Measurements from ENCODE around the gene CATSPER1. TPM values are rescaled to one million over a fixed set of nuclear protein-coding genes. Genes with fewer than 3 reads are reported as not detected.
A peak's percentile ranks its signal among the peaks of the same experiment; 100 is the strongest.

The CATSPER1 gene
- total and polyA plus RNA-seq, 2 of the 13 experiments (the other 11 are each of a cell fraction or from before 2014, with no cell fraction given), result 0.17 TPM; not detected in 1

DNA sequence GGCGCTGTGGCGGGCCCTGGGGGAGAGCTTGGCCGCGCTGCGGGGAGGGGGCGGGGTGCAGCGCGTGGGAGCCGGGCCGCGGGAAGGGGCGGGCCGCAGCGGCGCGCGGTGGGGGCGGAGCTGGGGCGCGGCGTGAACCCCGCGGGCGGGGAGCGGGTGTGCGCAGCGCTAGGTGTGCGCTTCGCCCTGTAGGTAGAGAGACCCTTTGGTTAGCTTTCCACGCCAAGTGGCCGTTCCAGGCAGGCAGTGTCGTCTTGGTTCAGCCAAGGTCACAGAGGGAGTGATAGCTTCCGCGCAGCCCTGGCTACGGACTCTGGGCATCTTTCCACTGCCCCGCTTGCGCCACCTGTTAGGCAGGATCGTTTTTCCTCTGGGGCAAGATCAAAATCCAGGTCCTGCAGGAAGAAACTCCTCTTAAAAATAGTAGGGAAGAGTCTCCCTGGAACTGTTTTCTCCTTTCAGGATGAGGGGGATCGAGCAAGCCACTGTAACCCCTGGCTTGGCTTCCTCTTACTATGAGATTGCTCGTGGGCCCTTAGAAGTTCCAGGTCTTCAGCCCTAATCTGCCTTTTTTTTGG, 23.5 kb downstream of the CATSPER1 start (continued):
- TF ChIP-seq, protein P1, sequence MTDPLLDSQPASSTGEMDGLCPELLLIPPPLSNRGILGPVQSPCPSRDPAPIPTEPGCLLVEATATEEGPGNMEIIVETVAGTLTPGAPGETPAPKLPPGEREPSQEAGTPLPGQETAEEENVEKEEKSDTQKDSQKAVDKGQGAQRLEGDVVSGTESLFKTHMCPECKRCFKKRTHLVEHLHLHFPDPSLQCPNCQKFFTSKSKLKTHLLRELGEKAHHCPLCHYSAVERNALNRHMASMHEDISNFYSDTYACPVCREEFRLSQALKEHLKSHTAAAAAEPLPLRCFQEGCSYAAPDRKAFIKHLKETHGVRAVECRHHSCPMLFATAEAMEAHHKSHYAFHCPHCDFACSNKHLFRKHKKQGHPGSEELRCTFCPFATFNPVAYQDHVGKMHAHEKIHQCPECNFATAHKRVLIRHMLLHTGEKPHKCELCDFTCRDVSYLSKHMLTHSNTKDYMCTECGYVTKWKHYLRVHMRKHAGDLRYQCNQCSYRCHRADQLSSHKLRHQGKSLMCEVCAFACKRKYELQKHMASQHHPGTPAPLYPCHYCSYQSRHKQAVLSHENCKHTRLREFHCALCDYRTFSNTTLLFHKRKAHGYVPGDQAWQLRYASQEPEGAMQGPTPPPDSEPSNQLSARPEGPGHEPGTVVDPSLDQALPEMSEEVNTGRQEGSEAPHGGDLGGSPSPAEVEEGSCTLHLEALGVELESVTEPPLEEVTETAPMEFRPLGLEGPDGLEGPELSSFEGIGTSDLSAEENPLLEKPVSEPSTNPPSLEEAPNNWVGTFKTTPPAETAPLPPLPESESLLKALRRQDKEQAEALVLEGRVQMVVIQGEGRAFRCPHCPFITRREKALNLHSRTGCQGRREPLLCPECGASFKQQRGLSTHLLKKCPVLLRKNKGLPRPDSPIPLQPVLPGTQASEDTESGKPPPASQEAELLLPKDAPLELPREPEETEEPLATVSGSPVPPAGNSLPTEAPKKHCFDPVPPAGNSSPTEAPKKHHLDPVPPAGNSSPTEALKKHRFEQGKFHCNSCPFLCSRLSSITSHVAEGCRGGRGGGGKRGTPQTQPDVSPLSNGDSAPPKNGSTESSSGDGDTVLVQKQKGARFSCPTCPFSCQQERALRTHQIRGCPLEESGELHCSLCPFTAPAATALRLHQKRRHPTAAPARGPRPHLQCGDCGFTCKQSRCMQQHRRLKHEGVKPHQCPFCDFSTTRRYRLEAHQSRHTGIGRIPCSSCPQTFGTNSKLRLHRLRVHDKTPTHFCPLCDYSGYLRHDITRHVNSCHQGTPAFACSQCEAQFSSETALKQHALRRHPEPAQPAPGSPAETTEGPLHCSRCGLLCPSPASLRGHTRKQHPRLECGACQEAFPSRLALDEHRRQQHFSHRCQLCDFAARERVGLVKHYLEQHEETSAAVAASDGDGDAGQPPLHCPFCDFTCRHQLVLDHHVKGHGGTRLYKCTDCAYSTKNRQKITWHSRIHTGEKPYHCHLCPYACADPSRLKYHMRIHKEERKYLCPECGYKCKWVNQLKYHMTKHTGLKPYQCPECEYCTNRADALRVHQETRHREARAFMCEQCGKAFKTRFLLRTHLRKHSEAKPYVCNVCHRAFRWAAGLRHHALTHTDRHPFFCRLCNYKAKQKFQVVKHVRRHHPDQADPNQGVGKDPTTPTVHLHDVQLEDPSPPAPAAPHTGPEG (CRISPR knock-in tag; IDR thresholded peaks at IDR 0.05), result 0 out of 2 replicates have a peak, but pooled peaks have one; percentile 32
- TF ChIP-seq, protein P2, sequence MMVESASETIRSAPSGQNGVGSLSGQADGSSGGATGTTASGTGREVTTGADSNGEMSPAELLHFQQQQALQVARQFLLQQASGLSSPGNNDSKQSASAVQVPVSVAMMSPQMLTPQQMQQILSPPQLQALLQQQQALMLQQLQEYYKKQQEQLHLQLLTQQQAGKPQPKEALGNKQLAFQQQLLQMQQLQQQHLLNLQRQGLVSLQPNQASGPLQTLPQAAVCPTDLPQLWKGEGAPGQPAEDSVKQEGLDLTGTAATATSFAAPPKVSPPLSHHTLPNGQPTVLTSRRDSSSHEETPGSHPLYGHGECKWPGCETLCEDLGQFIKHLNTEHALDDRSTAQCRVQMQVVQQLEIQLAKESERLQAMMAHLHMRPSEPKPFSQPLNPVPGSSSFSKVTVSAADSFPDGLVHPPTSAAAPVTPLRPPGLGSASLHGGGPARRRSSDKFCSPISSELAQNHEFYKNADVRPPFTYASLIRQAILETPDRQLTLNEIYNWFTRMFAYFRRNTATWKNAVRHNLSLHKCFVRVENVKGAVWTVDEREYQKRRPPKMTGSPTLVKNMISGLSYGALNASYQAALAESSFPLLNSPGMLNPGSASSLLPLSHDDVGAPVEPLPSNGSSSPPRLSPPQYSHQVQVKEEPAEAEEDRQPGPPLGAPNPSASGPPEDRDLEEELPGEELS (CRISPR knock-in tag; IDR thresholded peaks at IDR 0.05), result no peak
- TF ChIP-seq, protein P3, sequence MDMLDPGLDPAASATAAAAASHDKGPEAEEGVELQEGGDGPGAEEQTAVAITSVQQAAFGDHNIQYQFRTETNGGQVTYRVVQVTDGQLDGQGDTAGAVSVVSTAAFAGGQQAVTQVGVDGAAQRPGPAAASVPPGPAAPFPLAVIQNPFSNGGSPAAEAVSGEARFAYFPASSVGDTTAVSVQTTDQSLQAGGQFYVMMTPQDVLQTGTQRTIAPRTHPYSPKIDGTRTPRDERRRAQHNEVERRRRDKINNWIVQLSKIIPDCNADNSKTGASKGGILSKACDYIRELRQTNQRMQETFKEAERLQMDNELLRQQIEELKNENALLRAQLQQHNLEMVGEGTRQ (IDR thresholded peaks at IDR 0.05; ENCODE audit: low read depth, low read length), result no peak
- TF ChIP-seq, protein P3 (CRISPR knock-in tag; IDR thresholded peaks at IDR 0.05; ENCODE audit: borderline replicate concordance), result no peak
- TF ChIP-seq NCOA2 (CRISPR knock-in tag; IDR thresholded peaks at IDR 0.05), result peak; percentile 26; the same call in 1 of the 2 replicates
- TF ChIP-seq SETDB1 (CRISPR knock-in tag; IDR thresholded peaks at IDR 0.05; ENCODE audit: borderline replicate concordance), result no peak
- TF ChIP-seq ZFP82 (CRISPR knock-in tag; IDR thresholded peaks at IDR 0.05; ENCODE audit: borderline replicate concordance), result 0 out of 2 replicates have a peak, but pooled peaks have one; percentile 22
- TF ChIP-seq, protein P4, sequence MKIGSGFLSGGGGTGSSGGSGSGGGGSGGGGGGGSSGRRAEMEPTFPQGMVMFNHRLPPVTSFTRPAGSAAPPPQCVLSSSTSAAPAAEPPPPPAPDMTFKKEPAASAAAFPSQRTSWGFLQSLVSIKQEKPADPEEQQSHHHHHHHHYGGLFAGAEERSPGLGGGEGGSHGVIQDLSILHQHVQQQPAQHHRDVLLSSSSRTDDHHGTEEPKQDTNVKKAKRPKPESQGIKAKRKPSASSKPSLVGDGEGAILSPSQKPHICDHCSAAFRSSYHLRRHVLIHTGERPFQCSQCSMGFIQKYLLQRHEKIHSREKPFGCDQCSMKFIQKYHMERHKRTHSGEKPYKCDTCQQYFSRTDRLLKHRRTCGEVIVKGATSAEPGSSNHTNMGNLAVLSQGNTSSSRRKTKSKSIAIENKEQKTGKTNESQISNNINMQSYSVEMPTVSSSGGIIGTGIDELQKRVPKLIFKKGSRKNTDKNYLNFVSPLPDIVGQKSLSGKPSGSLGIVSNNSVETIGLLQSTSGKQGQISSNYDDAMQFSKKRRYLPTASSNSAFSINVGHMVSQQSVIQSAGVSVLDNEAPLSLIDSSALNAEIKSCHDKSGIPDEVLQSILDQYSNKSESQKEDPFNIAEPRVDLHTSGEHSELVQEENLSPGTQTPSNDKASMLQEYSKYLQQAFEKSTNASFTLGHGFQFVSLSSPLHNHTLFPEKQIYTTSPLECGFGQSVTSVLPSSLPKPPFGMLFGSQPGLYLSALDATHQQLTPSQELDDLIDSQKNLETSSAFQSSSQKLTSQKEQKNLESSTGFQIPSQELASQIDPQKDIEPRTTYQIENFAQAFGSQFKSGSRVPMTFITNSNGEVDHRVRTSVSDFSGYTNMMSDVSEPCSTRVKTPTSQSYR (CRISPR knock-in tag; IDR thresholded peaks at IDR 0.05; ENCODE audit: borderline replicate concordance), result 0 out of 2 replicates have a peak, but pooled peaks have one; percentile 23
- TF ChIP-seq, protein P5, sequence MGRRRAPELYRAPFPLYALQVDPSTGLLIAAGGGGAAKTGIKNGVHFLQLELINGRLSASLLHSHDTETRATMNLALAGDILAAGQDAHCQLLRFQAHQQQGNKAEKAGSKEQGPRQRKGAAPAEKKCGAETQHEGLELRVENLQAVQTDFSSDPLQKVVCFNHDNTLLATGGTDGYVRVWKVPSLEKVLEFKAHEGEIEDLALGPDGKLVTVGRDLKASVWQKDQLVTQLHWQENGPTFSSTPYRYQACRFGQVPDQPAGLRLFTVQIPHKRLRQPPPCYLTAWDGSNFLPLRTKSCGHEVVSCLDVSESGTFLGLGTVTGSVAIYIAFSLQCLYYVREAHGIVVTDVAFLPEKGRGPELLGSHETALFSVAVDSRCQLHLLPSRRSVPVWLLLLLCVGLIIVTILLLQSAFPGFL (CRISPR knock-in tag; IDR thresholded peaks at IDR 0.05), result 0 out of 2 replicates have a peak, but pooled peaks have one; percentile 47
- TF ChIP-seq, protein P6, sequence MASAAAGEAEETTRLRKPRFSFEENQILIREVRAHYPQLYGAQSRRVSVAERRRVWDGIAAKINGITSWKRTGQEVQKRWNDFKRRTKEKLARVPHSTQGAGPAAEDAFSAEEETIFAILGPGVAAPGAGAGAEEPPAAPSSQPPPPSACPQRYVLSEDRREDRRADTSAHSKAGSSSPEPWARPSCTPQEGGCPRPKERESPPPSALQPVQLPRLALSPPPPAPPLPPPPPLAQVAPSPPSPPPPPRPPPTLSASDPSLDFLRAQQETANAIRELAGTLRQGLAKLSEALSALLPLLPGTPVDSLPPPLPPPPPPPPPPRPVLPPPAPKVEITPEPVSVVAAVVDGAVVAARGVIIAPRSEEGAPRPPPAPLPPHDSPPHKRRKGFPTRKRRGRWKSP (CRISPR knock-in tag; IDR thresholded peaks at IDR 0.05), result peak; percentile 70
- no peak for TF ChIP-seq NFKBIZ (CRISPR knock-in tag; IDR thresholded peaks at IDR 0.05)
